Gastrocnemius medialis (tissue), 4 donors: ENCODE data around the gene MTR. TPM values are rescaled to one million over a fixed set of nuclear protein-coding genes. Genes with fewer than 3 reads are reported as not detected.

Experiments
- ATAC-seq, 2 donors: fragments of 150-250 bp; one replicate each; pipeline ENCODE4 v1.9.1; 2016
- DNase-seq, 2 donors: peaks; one replicate each; pipeline ENCODE4 v3.0.0-alpha.2; 2019
- H3K27ac ChIP-seq, 4 donors: fragments of 200-600 bp; sonication (generic); 1 replicate in 1 of 4; 2 replicates in 3 of 4; pipeline ENCODE4 v1.5.1; 2016 to 2018; ENCODE audit warnings: mild to moderate bottlenecking in 2 of 4, moderate library complexity in 1 of 4
- H3K27me3 ChIP-seq, 3 donors: fragments of 200-600 bp; sonication (generic) in 2 of 3; 1 replicate in 1 of 3; 2 replicates in 2 of 3; pipeline versions ENCODE4 v1.5.1 to v1.6.0; 2016 to 2019; ENCODE audit warnings: mild to moderate bottlenecking in 1 of 3, moderate library complexity in 1 of 3
- H3K36me3 ChIP-seq, 2 donors: fragments of 200-600 bp; sonication (generic) in 1 of 2; one replicate each; pipeline ENCODE4 v1.5.1; 2017 to 2018
- H3K4me1 ChIP-seq, 2 donors: fragments of 200-600 bp; sonication (generic) in 1 of 2; one replicate each; pipeline ENCODE4 v1.5.1; 2016 to 2017; ENCODE audit warnings: mild to moderate bottlenecking in 2 of 2
- H3K4me3 ChIP-seq, 4 donors: fragments of 200-600 bp; sonication (generic) in 3 of 4; 1 replicate in 1 of 4; 2 replicates in 3 of 4; pipeline ENCODE4 v1.5.1; 2016 to 2019; ENCODE audit warnings: mild to moderate bottlenecking in 2 of 4
- H3K9me3 ChIP-seq, 3 donors: fragments of 200-600 bp; sonication (generic) in 2 of 3; 1 replicate in 1 of 3; 2 replicates in 2 of 3; pipeline ENCODE4 v1.5.1; 2016 to 2019
- CTCF ChIP-seq, 5 experiments: fragments of 450-650 bp in 3 of 5; fragments of 200-600 bp in 2 of 5; sonication (generic) in 2 of 5; IDR thresholded peaks in 4 of 5; conservative IDR thresholded peaks in 1 of 5; 1 replicate in 4 of 5; 2 replicates in 1 of 5; pipeline ENCODE4 v1.5.1; 2016 to 2019; ENCODE audit warnings: antibody characterized with exemption in 5 of 5, mild to moderate bottlenecking in 3 of 5, moderate library complexity in 3 of 5
- POLR2A ChIP-seq, 2 donors: fragments of 450-650 bp; IDR thresholded peaks; one replicate each; pipeline ENCODE4 v1.6.1; 2017; ENCODE audit warnings: antibody characterized with exemption in 2 of 2, mild to moderate bottlenecking in 2 of 2, moderate library complexity in 2 of 2
- in situ Hi-C, 4 donors: fragments of 200-750 bp; cut with MboI; loops; one replicate each; pipeline versions ENCODE4 v1.15.0 to v1.8.0; 2017; ENCODE audit warnings: low sequenced_read_pairs in 4 of 4
- intact Hi-C: fragments of 100-400 bp; cut with DNase I; formaldehyde crosslinking; loops from one replicate; pipeline ENCODE4 v1.15.1; 2023; ENCODE audit warnings: low total_unique reads
- total RNA-seq, 4 donors: library from RNA; depleted of rRNA; stranded (reverse); fragments of >200 nt; gene quantifications; one replicate each; pipeline versions ENCODE4 v1.1.0 to v1.2.3, GENCODE V29; 2016

The MTR gene
- total RNA-seq, 4 donors from 2014 or later, result 23.0 to 46.3 (median 29.1) TPM

GRCh38 chr1:236890152-236891056, 95.3 kb downstream of the MTR start:
- intact Hi-C loops, result no loop called here
- H3K27ac ChIP-seq, result no peak overlapping the region
- no peaks in the 10 kb centered on the region for H3K4me1 ChIP-seq

GRCh38 chr1:236893626-236894545, 98.8 kb downstream of the MTR start:
- in situ Hi-C loops (no loop called here), intact Hi-C loops (no loop called here)
- Histone ChIP-seq H3K27me3 (no peaks in the 10 kb centered on the region), H3K9me3 (no peaks in the 10 kb centered on the region), H3K27ac (no peak overlapping the region), H3K36me3 (peaks cover 0 to 99% of the 10 kb centered on the region in 2 donors), H3K4me1 (no peaks in the 10 kb centered on the region), H3K4me3 (no peak overlapping the region)
- no peak for ATAC-seq
- TF ChIP-seq POLR2A (IDR thresholded peaks at IDR 0.05), result no peak
- TF ChIP-seq CTCF (IDR thresholded peaks at IDR 0.05 in 4 of 5, conservative IDR thresholded peaks at IDR 0.05 in 1 of 5), result no peak
- no peak for DNase-seq

More at GRCh38 chr1:236890152-236891056, 95.3 kb downstream of the MTR start:
- Histone ChIP-seq H3K4me3 (no peak overlapping the region), H3K9me3 (no peaks in the 10 kb centered on the region), H3K36me3 (peaks cover 0 to 90% of the 10 kb centered on the region in 2 donors), H3K27me3 (no peaks in the 10 kb centered on the region)
- TF ChIP-seq CTCF (IDR thresholded peaks at IDR 0.05 in 4 of 5, conservative IDR thresholded peaks at IDR 0.05 in 1 of 5), result no peak
- TF ChIP-seq POLR2A (IDR thresholded peaks at IDR 0.05), result no peak
- in situ Hi-C loops, result no loop called here
- DNase-seq, result no peak
- ATAC-seq, result no peak

GRCh38 chr1:236895665-236896387, 100.7 kb downstream of the MTR start:
- TF ChIP-seq POLR2A (IDR thresholded peaks at IDR 0.05) (no peak), CTCF (IDR thresholded peaks at IDR 0.05 in 4 of 5, conservative IDR thresholded peaks at IDR 0.05 in 1 of 5) (no peak)
- in situ Hi-C loops, result no loop called here
- Histone ChIP-seq H3K4me1 (no peaks in the 10 kb centered on the region), H3K9me3 (no peaks in the 10 kb centered on the region), H3K4me3 (no peak overlapping the region), H3K27me3 (no peaks in the 10 kb centered on the region), H3K36me3 (peaks cover 0 to 99% of the 10 kb centered on the region in 2 donors), H3K27ac (no peak overlapping the region)
- no peak for DNase-seq
- no peak for ATAC-seq
- intact Hi-C loops, result no loop called here

- ATAC-seq, result no peak
- H3K4me1 ChIP-seq, result no peaks in the 10 kb centered on the region
- TF ChIP-seq POLR2A (IDR thresholded peaks at IDR 0.05) (no peak), CTCF (IDR thresholded peaks at IDR 0.05 in 4 of 5, conservative IDR thresholded peaks at IDR 0.05 in 1 of 5) (no peak)
- no peak overlapping the region for H3K4me3 ChIP-seq
- intact Hi-C loops, result no loop called here
- H3K27me3 ChIP-seq, result no peaks in the 10 kb centered on the region
- in situ Hi-C loops, result no loop called here
- H3K36me3 ChIP-seq, result peaks cover 0 to 99% of the 10 kb centered on the region in 2 donors
- H3K9me3 ChIP-seq, result no peaks in the 10 kb centered on the region
- no peak for DNase-seq
- H3K27ac ChIP-seq, result no peak overlapping the region
Measured at GRCh38 chr1:236896716-236897115, 101.6 kb downstream of the MTR start.
